Endothelial cell of umbilical vein (primary cell): Measurements from ENCODE around the gene TSPO.

Experiments
- CTCF ChIP-seq, 2 donors: IDR thresholded peaks; 1 replicate in 1 of 2; 2 replicates in 1 of 2; pipeline ENCODE4 v1.5.1; 2011; ENCODE audit warnings: low read length in 2 of 2, mild to moderate bottlenecking in 2 of 2, moderate library complexity in 2 of 2, control low read depth in 1 of 2, inconsistent platforms in 1 of 2, low read depth in 1 of 2; ENCODE audit not compliant: insufficient read depth in 1 of 2; ENCODE audit errors: extremely low read depth in 1 of 2
- EZH2 ChIP-seq: IDR thresholded peaks from 2 replicates; pipeline ENCODE4 v1.6.1; 2012; ENCODE audit warnings: borderline replicate concordance, low read depth, mild to moderate bottlenecking, moderate library complexity, low read length, inconsistent platforms; ENCODE audit not compliant: severe bottlenecking
- FOS ChIP-seq: IDR thresholded peaks from 2 replicates; pipeline ENCODE4 v1.6.1; 2011; ENCODE audit warnings: mild to moderate bottlenecking, low read length, moderate library complexity, borderline replicate concordance; ENCODE audit not compliant: insufficient read depth
- JUN ChIP-seq: IDR thresholded peaks from 2 replicates; pipeline ENCODE4 v1.6.1; 2011; ENCODE audit warnings: borderline replicate concordance, low read depth; ENCODE audit not compliant: insufficient read length, insufficient read depth
- MAX ChIP-seq: IDR thresholded peaks from 2 replicates; pipeline ENCODE4 v1.6.1; 2011; ENCODE audit not compliant: insufficient read depth, insufficient read length
- MYC ChIP-seq: IDR thresholded peaks from one replicate; pipeline ENCODE4 v1.6.1; 2011; ENCODE audit warnings: mild to moderate bottlenecking, low read depth, low read length
- POLR2A ChIP-seq: IDR thresholded peaks from 2 replicates; pipeline ENCODE4 v1.6.1; 2012; ENCODE audit warnings: low read depth, mild to moderate bottlenecking, control low read depth, low read length
- POLR2AphosphoS5 ChIP-seq: IDR thresholded peaks from 2 replicates; pipeline ENCODE4 v1.6.1; 2012; ENCODE audit warnings: low read depth, mild to moderate bottlenecking, control low read depth, low read length, moderate library complexity; ENCODE audit not compliant: insufficient read depth

GRCh38 chr22:43118953-43119458 lies 32.4 kb upstream of the TSPO start:
- TF ChIP-seq POLR2A (no peak), CTCF (IDR thresholded peaks at IDR 0.05; ENCODE audit: extremely low read depth in 1 of 2, insufficient read depth in 1 of 2, low read depth in 1 of 2, low read length in 2 of 2) (no peak), EZH2 (no peak), POLR2AphosphoS5 (no peak), MAX (no peak), JUN (no peak), MYC (no peak), FOS (no peak)
